WTC11 (cell line): ENCODE measurements around the gene KARS1. TPM values are rescaled to one million over a fixed set of nuclear protein-coding genes. Genes with fewer than 3 reads are reported as not detected.

Experiments
- ATAC-seq: fragments of 200-7000 bp; cut with Tn5 transposase; 2 replicates; pipeline ENCODE4 v1.10.0; 2021; ENCODE audit warnings: mild to moderate bottlenecking, moderate library complexity
- CTCF ChIA-PET: fragments of 300-600 bp; sonication (Branson Sonifier 250); formaldehyde crosslinking; loops from one replicate; lab custom pipeline; 2021; ENCODE audit warnings: antibody characterized with exemption; lab: Charles Lee
- POLR2A ChIA-PET: fragments of 350-600 bp; sonication (Branson Sonifier 250); formaldehyde crosslinking; loops from one replicate; lab custom pipeline; 2021; ENCODE audit warnings: antibody characterized with exemption; lab: Charles Lee
- DNase-seq: peaks from one replicate; pipeline ENCODE4 v3.0.0; 2021; ENCODE audit warnings: low spot score
- H3K27ac Mint-ChIP-seq: 2 replicates; pipeline ENCODE4 v1.8.0; 2021; ENCODE audit warnings: mixed read lengths
- H3K27me3 Mint-ChIP-seq: 2 replicates; pipeline ENCODE4 v1.8.0; 2021; ENCODE audit warnings: low read depth, mild to moderate bottlenecking, moderate library complexity, mixed read lengths
- H3K36me3 Mint-ChIP-seq: 2 replicates; pipeline ENCODE4 v1.8.0; 2021; ENCODE audit warnings: mixed read lengths
- H3K4me1 Mint-ChIP-seq: 2 replicates; pipeline ENCODE4 v1.8.0; 2022; ENCODE audit warnings: mixed read lengths
- H3K4me3 Mint-ChIP-seq: 2 replicates; pipeline ENCODE4 v1.8.0; 2021; ENCODE audit warnings: mild to moderate bottlenecking, moderate library complexity, mixed read lengths
- H3K9me3 Mint-ChIP-seq: 2 replicates; pipeline ENCODE4 v1.8.0; 2021; ENCODE audit warnings: mixed read lengths
- AFF4 ChIP-seq: sonication (generic); formaldehyde crosslinking; IDR thresholded peaks from 2 replicates; pipeline ENCODE4 v1.8.1; 2023; ENCODE audit warnings: mild to moderate bottlenecking, missing genetic modification reagents, borderline replicate concordance
- ATF6 ChIP-seq: sonication (generic); formaldehyde crosslinking; IDR thresholded peaks from 2 replicates; pipeline ENCODE4 v1.8.1; 2023; ENCODE audit warnings: mild to moderate bottlenecking, missing genetic modification reagents
- CDX4 ChIP-seq: fragments of 250-450 bp; sonication (Bioruptor Pico); IDR thresholded peaks from 2 replicates; pipeline ENCODE4 v1.9.0; 2021; ENCODE audit warnings: moderate library complexity, mild to moderate bottlenecking, inconsistent platforms, borderline replicate concordance
- CREB1 ChIP-seq: sonication (generic); formaldehyde crosslinking; IDR thresholded peaks from 2 replicates; pipeline ENCODE4 v1.8.0; 2023; ENCODE audit warnings: mild to moderate bottlenecking, missing genetic modification reagents
- CREM ChIP-seq: sonication (generic); formaldehyde crosslinking; IDR thresholded peaks from 2 replicates; pipeline ENCODE4 v1.8.1; 2022; ENCODE audit warnings: mild to moderate bottlenecking, missing genetic modification reagents, moderate library complexity
- E2F1 ChIP-seq: sonication (generic); formaldehyde crosslinking; IDR thresholded peaks from 2 replicates; pipeline ENCODE4 v1.8.0; 2022; ENCODE audit warnings: mild to moderate bottlenecking, missing genetic modification reagents
- ELF4 ChIP-seq: sonication (generic); formaldehyde crosslinking; IDR thresholded peaks from 2 replicates; pipeline ENCODE4 v1.8.1; 2022; ENCODE audit warnings: low read depth, mild to moderate bottlenecking, moderate library complexity, missing genetic modification reagents
- MYBL2 ChIP-seq: sonication (generic); formaldehyde crosslinking; IDR thresholded peaks from 2 replicates; pipeline ENCODE4 v1.8.1; 2023; ENCODE audit warnings: mild to moderate bottlenecking, moderate library complexity, missing genetic modification reagents
- NFATC4 ChIP-seq: fragments of 250-450 bp; sonication (Bioruptor Pico); IDR thresholded peaks from 2 replicates; pipeline ENCODE4 v1.9.0; 2021; ENCODE audit warnings: mild to moderate bottlenecking
- NFYB ChIP-seq: sonication (generic); formaldehyde crosslinking; conservative IDR thresholded peaks from 2 replicates; pipeline ENCODE4 v1.8.0; 2022; ENCODE audit warnings: low read depth, missing genetic modification reagents
- NR1H2 ChIP-seq: sonication (generic); formaldehyde crosslinking; IDR thresholded peaks from 2 replicates; pipeline ENCODE4 v1.9.0; 2021; ENCODE audit warnings: mild to moderate bottlenecking, moderate library complexity, missing genetic modification reagents
- OVOL2 ChIP-seq: fragments of 250-450 bp; sonication (Bioruptor Pico); IDR thresholded peaks from 2 replicates; pipeline ENCODE4 v1.9.0; 2021; ENCODE audit warnings: mild to moderate bottlenecking, borderline replicate concordance
- RELA ChIP-seq: sonication (generic); formaldehyde crosslinking; IDR thresholded peaks from 2 replicates; pipeline ENCODE4 v1.8.1; 2022; ENCODE audit warnings: missing genetic modification reagents, mild to moderate bottlenecking, borderline replicate concordance
- TEAD4 ChIP-seq: sonication (generic); formaldehyde crosslinking; IDR thresholded peaks from 2 replicates; pipeline ENCODE4 v1.8.0; 2022; ENCODE audit warnings: mild to moderate bottlenecking, missing genetic modification reagents
- ZNF138 ChIP-seq: sonication (generic); formaldehyde crosslinking; conservative IDR thresholded peaks from 2 replicates; pipeline ENCODE4 v1.8.1; 2022; ENCODE audit warnings: mild to moderate bottlenecking, moderate library complexity, missing genetic modification reagents
- ZNF263 ChIP-seq: sonication (generic); formaldehyde crosslinking; IDR thresholded peaks from 2 replicates; pipeline ENCODE4 v1.8.1; 2022; ENCODE audit warnings: low read depth, mild to moderate bottlenecking, moderate library complexity, missing genetic modification reagents
- ZNF425 ChIP-seq: fragments of 250-450 bp; sonication (Bioruptor Pico); conservative IDR thresholded peaks from 2 replicates; pipeline ENCODE4 v1.9.0; 2021; ENCODE audit warnings: mild to moderate bottlenecking
- ZNF532 ChIP-seq: fragments of 250-450 bp; sonication (Bioruptor Pico); IDR thresholded peaks from 2 replicates; pipeline ENCODE4 v1.9.0; 2021; ENCODE audit warnings: mild to moderate bottlenecking, borderline replicate concordance
- total RNA-seq: library from RNA; stranded (reverse); gene quantifications from 3 replicates; pipeline ENCODE4 v1.2.3, GENCODE V29; 2021

Gene KARS1
- total RNA-seq, 1 experiment from 2014 or later: 199 TPM

GRCh38 chr16:75614066-75614897, 33.2 kb downstream of the KARS1 start:
- Mint-ChIP-seq H3K36me3 (peaks cover 61% of the 10 kb centered on the region), H3K27me3 (no peaks in the 10 kb centered on the region)
- TF ChIP-seq AFF4 (CRISPR knock-in tag): no peak
- TF ChIP-seq OVOL2: no peak
- no peak for TF ChIP-seq ZNF263 (CRISPR knock-in tag)
- no peak for TF ChIP-seq E2F1
- no peak for TF ChIP-seq ATF6 (CRISPR knock-in tag)
- TF ChIP-seq ELF4 (CRISPR knock-in tag): no peak
- TF ChIP-seq ZNF425 (CRISPR knock-in tag): no peak
- TF ChIP-seq CREB1 (CRISPR knock-in tag): no peak
- TF ChIP-seq ZNF138 (CRISPR knock-in tag): no peak
- no peak for TF ChIP-seq CDX4 (CRISPR knock-in tag)
- no peak for TF ChIP-seq NFATC4 (CRISPR knock-in tag)
- TF ChIP-seq ZNF532 (CRISPR knock-in tag): no peak
- no peak for TF ChIP-seq NR1H2 (CRISPR knock-in tag)
- no peak for TF ChIP-seq TEAD4
- TF ChIP-seq NFYB (CRISPR knock-in tag): no peak
- TF ChIP-seq RELA (CRISPR knock-in tag): no peak
- no peak for TF ChIP-seq CREM (CRISPR knock-in tag)
- TF ChIP-seq MYBL2 (CRISPR knock-in tag): no peak
- TF ChIP-seq, all 79 proteins: peak for 0
- no peak overlapping the region for H3K27ac Mint-ChIP-seq
- ChIA-PET POLR2A (no interaction called here), CTCF (no interaction called here)
- no peaks in the 10 kb centered on the region for H3K4me1 Mint-ChIP-seq
- DNase-seq: no peak
- no peak for ATAC-seq
- H3K9me3 Mint-ChIP-seq: no peaks in the 10 kb centered on the region
- no peak overlapping the region for H3K4me3 Mint-ChIP-seq
